Activated CD4-positive, alpha-beta memory T cell treated with anti-CD3 and anti-CD28 coated beads, Interleukin-2, amount 10 ng/mL, durations not matched to agents 7 days and 5 days (primary cell): Measurements from ENCODE around the gene RCAN3. TPM values are rescaled to one million over a fixed set of nuclear protein-coding genes. Genes with fewer than 3 reads are reported as not detected.

ENCODE experiments used
- CTCF ChIA-PET: fragments of 350-600 bp; sonication (Branson Sonifier 250); formaldehyde crosslinking; loops from one replicate; lab custom pipeline; 2021; ENCODE audit warnings: antibody characterized with exemption, inconsistent platforms; lab: Charles Lee
- POLR2A ChIA-PET: fragments of 350-600 bp; sonication (Branson Sonifier 250); formaldehyde crosslinking; loops from one replicate; lab custom pipeline; 2021; ENCODE audit warnings: antibody characterized with exemption; lab: Charles Lee
- DNase-seq: peaks from one replicate; pipeline ENCODE4 v3.0.0-alpha.2; 2020
- H3K27ac Mint-ChIP-seq: one replicate; pipeline ENCODE4 v1.8.0; 2021; ENCODE audit warnings: mild to moderate bottlenecking, mixed read lengths
- H3K27me3 Mint-ChIP-seq: one replicate; pipeline ENCODE4 v1.8.0; 2021; ENCODE audit warnings: mixed read lengths
- H3K36me3 Mint-ChIP-seq: one replicate; pipeline ENCODE4 v1.8.0; 2021; ENCODE audit warnings: low read depth, mixed read lengths
- H3K4me1 Mint-ChIP-seq: one replicate; pipeline ENCODE4 v1.8.0; 2021; ENCODE audit warnings: mixed read lengths
- H3K4me3 Mint-ChIP-seq: one replicate; pipeline ENCODE4 v1.8.0; 2021; ENCODE audit warnings: mild to moderate bottlenecking, mixed read lengths
- H3K9me3 Mint-ChIP-seq: one replicate; pipeline ENCODE4 v1.8.0; 2021; ENCODE audit warnings: mixed read lengths
- total RNA-seq, 2 experiments: library from RNA; stranded (reverse); gene quantifications; one replicate each; pipeline ENCODE4 v1.2.3, GENCODE V29; 2021

RCAN3 gene
- total RNA-seq, 2 experiments from 2014 or later = 59.3 to 62.6 TPM

- H3K9me3 Mint-ChIP-seq = no peaks in the 10 kb centered on the region
- H3K4me3 Mint-ChIP-seq = no peak overlapping the region
- ChIA-PET POLR2A (no interaction called here), CTCF (interaction anchor here (1.3 kb wide), 1 partner anchor 27 kb away, joined by 3 read pairs; no protein-coding TSS in a partner anchor)
- DNase-seq = no peak
- peaks cover 4% of the 10 kb centered on the region for H3K4me1 Mint-ChIP-seq
- no peak overlapping the region for H3K27ac Mint-ChIP-seq
- H3K27me3 Mint-ChIP-seq = peaks cover 2% of the 10 kb centered on the region
- H3K36me3 Mint-ChIP-seq = no peaks in the 10 kb centered on the region
Observed at GRCh38 chr1:24567792-24568388, 65.3 kb downstream of the RCAN3 start.

GRCh38 chr1:24568475-24568874 lies 65.8 kb downstream of the RCAN3 start:
- no peaks in the 10 kb centered on the region for H3K9me3 Mint-ChIP-seq
- peaks cover 1% of the 10 kb centered on the region for H3K27me3 Mint-ChIP-seq
- no peak overlapping the region for H3K4me3 Mint-ChIP-seq
- ChIA-PET POLR2A (no interaction called here), CTCF (interaction anchor here (0.8 to 1.3 kb wide), 3 partner anchors 27 to 418 kb away, joined by 3 read pairs; no protein-coding TSS in a partner anchor)
- no peak for DNase-seq
- peaks cover 4% of the 10 kb centered on the region for H3K4me1 Mint-ChIP-seq
- H3K27ac Mint-ChIP-seq = no peak overlapping the region
- no peaks in the 10 kb centered on the region for H3K36me3 Mint-ChIP-seq

GRCh38 chr1:24570265-24571125 lies 67.9 kb downstream of the RCAN3 start:
- H3K27ac Mint-ChIP-seq = no peak overlapping the region
- POLR2A ChIA-PET = no interaction called here
- peaks cover 1% of the 10 kb centered on the region for H3K27me3 Mint-ChIP-seq
- no peaks in the 10 kb centered on the region for H3K36me3 Mint-ChIP-seq
- H3K4me1 Mint-ChIP-seq = peaks cover 4% of the 10 kb centered on the region
- H3K4me3 Mint-ChIP-seq = no peak overlapping the region
- DNase-seq = no peak
- H3K9me3 Mint-ChIP-seq = no peaks in the 10 kb centered on the region
- CTCF ChIA-PET = interaction anchor here (0.6 to 0.9 kb wide), 2 partner anchors 9 to 22 kb away, joined by 3 read pairs; no protein-coding TSS in a partner anchor

GRCh38 chr1:24572301-24572700 lies 69.7 kb downstream of the RCAN3 start:
- DNase-seq = no peak
- peaks cover 1% of the 10 kb centered on the region for H3K27me3 Mint-ChIP-seq

GRCh38 chr1:24575905-24576587 lies 73.4 kb downstream of the RCAN3 start:
- Mint-ChIP-seq H3K27ac (no peak overlapping the region), H3K4me3 (no peak overlapping the region), H3K36me3 (no peaks in the 10 kb centered on the region), H3K27me3 (no peaks in the 10 kb centered on the region), H3K9me3 (no peaks in the 10 kb centered on the region), H3K4me1 (peaks cover 4% of the 10 kb centered on the region)
- no peak for DNase-seq
- POLR2A ChIA-PET = no interaction called here
- CTCF ChIA-PET = interaction anchor here (0.7 to 4.2 kb wide), 2 partner anchors 11 to 168 kb away, joined by 3 to 25 read pairs; no protein-coding TSS in a partner anchor

More at GRCh38 chr1:24572301-24572700, 69.7 kb downstream of the RCAN3 start:
- H3K9me3 Mint-ChIP-seq = no peaks in the 10 kb centered on the region
- H3K36me3 Mint-ChIP-seq = no peaks in the 10 kb centered on the region
- no peak overlapping the region for H3K27ac Mint-ChIP-seq
- CTCF ChIA-PET = interaction anchor here (1.4 kb wide), 1 partner anchor 15 kb away, joined by 5 read pairs; no protein-coding TSS in a partner anchor
- peaks cover 4% of the 10 kb centered on the region for H3K4me1 Mint-ChIP-seq
- H3K4me3 Mint-ChIP-seq = no peak overlapping the region
- POLR2A ChIA-PET = no interaction called here

GRCh38 chr1:24578846-24579245 lies 76.2 kb downstream of the RCAN3 start:
- no peak for DNase-seq
- Mint-ChIP-seq H3K27me3 (no peaks in the 10 kb centered on the region), H3K4me3 (no peak overlapping the region), H3K27ac (no peak overlapping the region), H3K36me3 (no peaks in the 10 kb centered on the region), H3K4me1 (no peaks in the 10 kb centered on the region), H3K9me3 (no peaks in the 10 kb centered on the region)
- POLR2A ChIA-PET = no interaction called here
- CTCF ChIA-PET = interaction anchor here (4.2 kb wide), 1 partner anchor 9 kb away, joined by 25 read pairs; no protein-coding TSS in a partner anchor

- H3K27ac Mint-ChIP-seq = no peak overlapping the region
- ChIA-PET POLR2A (no interaction called here), CTCF (no interaction called here)
Observed at GRCh38 chr1:24580756-24581155, 78.1 kb downstream of the RCAN3 start.

GRCh38 chr1:24584171-24584647 lies 81.6 kb downstream of the RCAN3 start:
- no peaks in the 10 kb centered on the region for H3K9me3 Mint-ChIP-seq
- POLR2A ChIA-PET = no interaction called here
- DNase-seq = no peak
- CTCF ChIA-PET = interaction anchor here (0.6 to 0.9 kb wide), 2 partner anchors 24 to 169 kb away, joined by 3 read pairs; partner anchors contain the start of gene NIPAL3
- H3K4me3 Mint-ChIP-seq = no peak overlapping the region
- no peaks in the 10 kb centered on the region for H3K36me3 Mint-ChIP-seq
- H3K4me1 Mint-ChIP-seq = peaks cover 8% of the 10 kb centered on the region
- H3K27me3 Mint-ChIP-seq = peaks cover 6% of the 10 kb centered on the region
- H3K27ac Mint-ChIP-seq = no peak overlapping the region

More at GRCh38 chr1:24580756-24581155, 78.1 kb downstream of the RCAN3 start:
- H3K4me1 Mint-ChIP-seq = no peaks in the 10 kb centered on the region
- H3K9me3 Mint-ChIP-seq = no peaks in the 10 kb centered on the region
- H3K36me3 Mint-ChIP-seq = no peaks in the 10 kb centered on the region
- H3K27me3 Mint-ChIP-seq = peaks cover 6% of the 10 kb centered on the region
- no peak overlapping the region for H3K4me3 Mint-ChIP-seq
- no peak for DNase-seq

- no peak for DNase-seq
- ChIA-PET CTCF (interaction anchor here (1.1 to 2.9 kb wide), 19 partner anchors 9 to 387 kb away, joined by 3 to 41 read pairs (median 6); partner anchors contain the start of gene NIPAL3), POLR2A (interaction anchor here (2.4 kb wide), 1 partner anchor 169 kb away, joined by 9 read pairs; no protein-coding TSS in a partner anchor)
- no peak overlapping the region for H3K27ac Mint-ChIP-seq
- peaks cover 6% of the 10 kb centered on the region for H3K27me3 Mint-ChIP-seq
- H3K9me3 Mint-ChIP-seq = no peaks in the 10 kb centered on the region
- no peak overlapping the region for H3K4me3 Mint-ChIP-seq
- no peaks in the 10 kb centered on the region for H3K36me3 Mint-ChIP-seq
- peaks cover 8% of the 10 kb centered on the region for H3K4me1 Mint-ChIP-seq
Observed at GRCh38 chr1:24586119-24586518, 83.5 kb downstream of the RCAN3 start.

GRCh38 chr1:24586970-24587820 lies 84.6 kb downstream of the RCAN3 start:
- ChIA-PET POLR2A (interaction anchor here (0.6 to 2.4 kb wide), 7 partner anchors 46 to 172 kb away, joined by 3 to 9 read pairs (median 5); partner anchors contain the start of genes NIPAL3 and RCAN3), CTCF (interaction anchor here (0.5 to 2.9 kb wide), 62 partner anchors 9 to 1364 kb away, joined by 3 to 41 read pairs (median 4); partner anchors contain the start of genes NCMAP, NIPAL3 and RCAN3)
- no peaks in the 10 kb centered on the region for H3K9me3 Mint-ChIP-seq
- H3K4me1 Mint-ChIP-seq = peaks cover 8% of the 10 kb centered on the region
- H3K36me3 Mint-ChIP-seq = no peaks in the 10 kb centered on the region
- no peak overlapping the region for H3K4me3 Mint-ChIP-seq
- DNase-seq = peak; percentile 54
- H3K27me3 Mint-ChIP-seq = peaks cover 8% of the 10 kb centered on the region
- no peak overlapping the region for H3K27ac Mint-ChIP-seq

GRCh38 chr1:24588573-24588972 lies 85.9 kb downstream of the RCAN3 start:
- Mint-ChIP-seq H3K4me1 (peaks cover 8% of the 10 kb centered on the region), H3K36me3 (no peaks in the 10 kb centered on the region), H3K4me3 (no peak overlapping the region), H3K27ac (no peak overlapping the region), H3K9me3 (no peaks in the 10 kb centered on the region), H3K27me3 (peaks cover 8% of the 10 kb centered on the region)
- POLR2A ChIA-PET = interaction anchor here (1.9 to 2.4 kb wide), 2 partner anchors 47 to 172 kb away, joined by 8 to 9 read pairs; no protein-coding TSS in a partner anchor
- CTCF ChIA-PET = interaction anchor here (1.1 to 2.9 kb wide), 9 partner anchors 12 to 390 kb away, joined by 3 to 41 read pairs (median 19); partner anchors contain the start of genes NIPAL3 and RCAN3
- DNase-seq = no peak
